ENCODE results near the gene GOLGA6L10.
"Not testable (repeated sequence)": the region's sequence is repeated elsewhere in the genome, so short reads cannot be mapped to it uniquely, and the experiment has no call there.

- TF ChIP-seq FOSL1 (tag; conservative IDR thresholded peaks at IDR 0.05); CHD2 (IDR thresholded peaks at IDR 0.05; ENCODE audit: low read depth, low read length); CEBPG (CRISPR knock-in tag; IDR thresholded peaks at IDR 0.05); CEBPG (tag; conservative IDR thresholded peaks at IDR 0.05 in 1 of 2, IDR thresholded peaks at IDR 0.05 in 1 of 2); PHF21A (IDR thresholded peaks at IDR 0.05; ENCODE audit: borderline replicate concordance, low read depth): not testable (repeated sequence)
Observed at GRCh38 chr15:82354546-82354945, 5.3 kb upstream of the GOLGA6L10 start.

Data from K562 (cell line).